ENCODE data around the gene COL26A1. TPM values are rescaled to one million over a fixed set of nuclear protein-coding genes. Genes with fewer than 3 reads are reported as not detected.
"Not testable (repeated sequence)": the region's sequence is repeated elsewhere in the genome, so short reads cannot be mapped to it uniquely, and the experiment has no call there.

The COL26A1 gene
- polyA plus RNA-seq, 12 donors: 0.69 to 5.1 (median 1.5) TPM; not detected in 2

DNA sequence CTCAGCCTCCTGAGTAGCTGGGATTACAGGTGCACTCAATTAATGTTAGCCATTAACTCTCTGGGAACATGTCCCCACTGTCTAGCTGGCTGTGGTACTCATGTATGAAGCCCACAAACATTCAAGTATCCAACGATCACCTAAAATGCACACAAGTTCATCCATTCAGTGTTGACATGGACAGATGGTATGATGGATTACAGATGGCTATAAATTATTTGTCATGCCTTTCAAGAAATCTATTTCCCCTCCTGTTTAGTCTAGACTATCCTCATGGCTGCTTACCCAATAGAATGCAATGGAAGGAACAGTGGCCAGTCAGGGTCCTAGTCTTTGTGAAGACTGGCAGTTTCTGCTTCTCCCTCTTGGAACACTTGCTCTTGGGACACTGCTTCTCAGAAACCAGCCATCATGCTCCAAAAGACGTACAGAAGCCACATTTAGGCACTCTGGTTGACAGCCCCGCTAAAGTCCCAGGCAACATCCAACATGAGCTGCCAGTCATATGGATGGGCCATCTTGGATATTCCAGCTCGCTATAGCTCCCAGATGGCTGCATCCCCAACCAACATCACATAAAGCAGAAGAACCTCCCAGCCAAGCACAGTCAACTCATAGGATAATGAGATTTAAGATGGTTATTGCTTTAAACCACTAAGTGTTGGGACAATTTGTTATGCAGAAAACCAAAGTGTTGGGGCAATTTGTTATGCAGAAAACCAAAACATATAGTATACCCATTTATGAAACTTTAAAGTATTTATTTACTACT lies 233.3 kb downstream of the COL26A1 start:
- no peak for DNase-seq

DNA sequence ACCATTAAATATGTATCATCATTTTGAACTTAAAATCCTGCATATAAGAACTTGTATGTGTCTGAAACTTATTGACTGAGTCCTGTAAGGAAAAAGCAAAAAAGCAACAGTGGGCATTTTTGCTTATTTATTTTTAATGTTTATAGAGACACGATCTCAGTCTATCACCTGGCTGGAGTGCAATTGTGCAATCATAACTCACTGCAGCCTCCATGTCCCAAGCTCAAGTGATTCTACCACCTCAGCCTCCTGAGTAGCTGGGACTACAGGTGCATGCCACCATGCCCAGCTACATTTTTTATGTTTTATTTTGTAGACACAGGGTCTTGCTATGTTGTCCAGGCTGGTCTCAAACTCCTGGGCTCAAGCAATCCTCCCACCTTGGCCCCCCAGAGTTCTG lies 234.2 kb downstream of the COL26A1 start:
- no peak for DNase-seq

- DNase-seq: no peak
These were observed 235.3 kb downstream of the COL26A1 start for GRCh38 chr7:101597941-101598340.

DNA sequence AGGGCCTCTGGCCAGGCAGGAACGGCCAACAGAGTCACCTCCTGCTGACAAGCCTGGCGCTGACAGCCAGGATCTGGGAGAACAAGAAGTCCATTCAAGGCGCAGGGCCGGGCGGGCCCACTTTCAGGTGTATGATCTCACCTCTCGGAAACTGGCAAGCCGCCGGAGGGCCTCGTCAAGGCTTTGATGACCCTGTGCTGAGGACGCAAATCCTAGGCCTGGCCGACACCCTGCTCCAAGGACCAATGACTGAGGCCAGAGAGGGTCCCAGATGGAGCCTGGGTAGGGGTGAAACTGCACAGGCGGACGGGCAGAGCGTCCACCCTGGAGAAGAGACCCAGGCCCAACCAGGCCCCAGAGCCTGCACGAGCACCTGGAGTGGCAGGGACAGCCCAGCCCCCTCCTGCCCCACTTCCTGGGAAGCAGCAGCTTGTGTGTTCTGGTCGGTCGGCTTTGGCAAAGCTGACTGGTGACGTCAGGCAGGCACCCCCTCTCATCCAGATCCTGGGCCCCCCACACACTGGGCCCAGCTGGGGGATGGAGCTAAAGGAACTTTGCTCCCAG lies 235.8 kb downstream of the COL26A1 start:
- DNase-seq: no peak

GRCh38 chr7:101598986-101599771 lies 236.5 kb downstream of the COL26A1 start:
- no peak for DNase-seq

DNA sequence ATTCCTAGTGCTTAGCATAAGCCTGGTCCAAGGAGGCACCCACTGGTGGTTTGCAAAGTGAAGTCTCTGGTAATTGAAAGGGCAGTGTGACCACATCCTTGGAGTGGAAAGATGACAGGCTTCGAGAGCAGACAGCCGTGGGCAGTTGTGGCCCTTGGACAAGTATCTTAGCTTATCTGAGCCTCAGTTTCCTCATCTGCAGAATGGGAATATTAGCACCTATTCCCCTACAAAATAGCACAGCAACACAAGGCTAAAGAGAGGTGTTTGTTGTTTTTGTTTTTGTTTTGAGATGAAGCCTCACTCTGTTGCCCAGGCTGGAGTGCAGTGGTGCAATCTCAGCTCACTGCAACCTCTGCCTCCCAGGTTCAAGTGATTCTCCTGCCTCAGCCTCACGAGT lies 237.1 kb downstream of the COL26A1 start:
- no peak for DNase-seq

- DNase-seq: no peak
These were observed 239.4 kb downstream of the COL26A1 start for GRCh38 chr7:101602082-101602481.

- peak; percentile 78 for DNase-seq
These were observed 240.0 kb downstream of the COL26A1 start for GRCh38 chr7:101602484-101603241.

- DNase-seq: no peak
These were observed 241.8 kb downstream of the COL26A1 start for GRCh38 chr7:101604331-101604933.

GRCh38 chr7:101604934-101605332 lies 242.3 kb downstream of the COL26A1 start:
- not testable (repeated sequence) for DNase-seq

DNA sequence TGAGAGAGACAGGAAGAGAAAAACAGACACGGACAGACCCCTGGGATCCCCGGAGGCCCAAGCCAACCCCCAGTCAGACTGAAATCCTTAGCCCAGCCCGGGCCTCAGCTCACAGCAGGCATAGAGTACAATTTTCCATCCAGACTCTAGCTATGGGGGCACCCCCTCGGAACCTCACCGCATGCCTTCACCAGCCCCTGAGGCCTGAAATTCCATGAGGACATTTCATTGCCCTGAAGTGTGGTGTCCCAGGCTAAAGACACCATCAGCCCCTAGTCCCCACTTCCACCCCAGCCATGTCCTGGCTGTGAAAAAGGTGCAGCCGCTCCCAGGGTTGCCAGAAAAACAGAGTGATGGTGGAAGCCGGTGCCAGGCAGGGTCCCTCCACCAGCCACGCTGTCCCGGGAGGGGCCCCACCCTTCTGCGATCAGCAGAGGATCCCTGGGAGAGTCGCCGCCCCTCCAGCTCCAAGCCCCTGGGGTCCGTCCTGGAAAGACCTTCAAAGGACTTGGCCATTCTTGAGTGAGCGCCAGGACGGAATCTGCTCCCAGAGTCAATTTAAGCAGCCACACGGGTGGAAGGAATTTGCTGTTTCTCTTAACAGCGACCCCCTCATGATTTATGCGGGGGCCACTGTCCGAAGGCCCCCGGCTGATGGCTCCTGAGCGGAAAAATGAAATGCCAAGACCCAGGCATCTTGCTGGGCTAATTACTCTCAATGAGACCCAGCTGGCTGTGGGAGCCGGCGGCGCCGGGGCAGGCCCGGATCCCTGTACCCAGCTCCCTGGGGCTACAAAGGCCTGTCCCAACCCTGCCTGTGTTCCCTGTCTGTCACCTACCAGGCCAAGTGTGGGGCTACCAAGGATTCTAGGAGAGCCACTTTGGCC lies 243.2 kb downstream of the COL26A1 start:
- no peak for DNase-seq

DNA sequence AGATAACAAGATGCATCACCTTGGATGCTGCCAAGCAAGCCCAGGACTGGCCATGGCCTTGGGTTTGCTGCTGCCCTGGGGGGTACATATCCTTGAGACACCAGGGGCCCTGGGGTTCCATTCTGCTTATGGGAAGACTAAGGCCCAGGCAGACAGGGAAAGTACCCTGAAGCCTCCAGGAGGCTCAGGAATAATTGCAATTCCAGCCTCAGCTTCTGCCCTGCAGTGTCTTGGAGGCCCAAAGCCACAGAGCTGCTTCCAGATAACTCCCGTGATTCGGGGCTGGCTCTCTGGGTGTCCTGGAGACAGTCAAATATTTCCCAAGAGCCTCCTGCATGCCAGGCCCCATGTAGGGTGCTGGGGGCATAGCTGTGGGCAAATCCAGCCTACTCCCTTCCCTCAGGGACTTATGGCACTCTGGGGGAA lies 243.8 kb downstream of the COL26A1 start:
- no peak for DNase-seq

Other genes with a start within 250 kb of the COL26A1 start
- gene SERPINE1, start 235.8 kb upstream of the COL26A1 start, polyA plus RNA-seq (ENCODE audit: insufficient read length in 12 of 12): 1 to 10 TPM in 11 of 12 donors, not detected in 1; 1.7 to 10.0 (median 3.0) TPM
- gene AP1S1, start 208.4 kb upstream of the COL26A1 start, polyA plus RNA-seq (ENCODE audit: insufficient read length in 12 of 12): 10 to 100 TPM in 11 of 12 donors, not detected in 1; 17.8 to 36.0 (median 20.6) TPM
- not detected for gene VGF, start 197.3 kb upstream of the COL26A1 start, polyA plus RNA-seq (ENCODE audit: insufficient read length in 12 of 12)
- gene NAT16, start 182.6 kb upstream of the COL26A1 start, polyA plus RNA-seq (ENCODE audit: insufficient read length in 12 of 12): under 1 TPM in 2 of 12 donors, not detected in 10; 0.11 to 0.15 TPM
- gene MOGAT3, start 161.8 kb upstream of the COL26A1 start, polyA plus RNA-seq (ENCODE audit: insufficient read length in 12 of 12): 10 to 100 TPM in 1 of 12 donors, under 1 TPM in 4, not detected in 7; 0.08 to 31.6 (median 0.15) TPM
- 10 to 100 TPM in 11 of 12 donors, not detected in 1; 31.9 to 73.4 (median 47.2) TPM for gene PLOD3, start 145.3 kb upstream of the COL26A1 start, polyA plus RNA-seq (ENCODE audit: insufficient read length in 12 of 12)
- gene ZNHIT1, start 144.7 kb upstream of the COL26A1 start, polyA plus RNA-seq (ENCODE audit: insufficient read length in 12 of 12): 10 to 100 TPM in 11 of 12 donors, not detected in 1; 21.4 to 46.7 (median 39.1) TPM
- gene CLDN15, start 125.1 kb upstream of the COL26A1 start, polyA plus RNA-seq (ENCODE audit: insufficient read length in 12 of 12): 10 to 100 TPM in 2 of 12 donors, 1 to 10 TPM in 9, not detected in 1; 4.2 to 16.9 (median 5.7) TPM
- 100 to 1,000 TPM in 11 of 12 donors, not detected in 1; 101 to 149 (median 112) TPM for gene FIS1, start 117.8 kb upstream of the COL26A1 start, polyA plus RNA-seq (ENCODE audit: insufficient read length in 12 of 12)
- 10 to 100 TPM in 11 of 12 donors, not detected in 1; 14.3 to 30.4 (median 27.8) TPM for gene IFT22, start 41.1 kb upstream of the COL26A1 start, polyA plus RNA-seq (ENCODE audit: insufficient read length in 12 of 12)

Measured in muscle of arm (tissue), 12 donors.